KMS-11 (cell line): ENCODE measurements around the gene POLR3E.

ENCODE experiments used
- H2AFZ ChIP-seq: fragments of 200-600 bp; sonication (generic); 2 replicates; pipeline ENCODE4 v1.6.1; 2016; ENCODE audit warnings: antibody characterized with exemption, mixed run types, low read depth
- H3K27ac ChIP-seq: fragments of 200-600 bp; sonication (generic); 2 replicates; pipeline ENCODE4 v1.6.1; 2016; ENCODE audit warnings: mild to moderate bottlenecking, mixed run types
- H3K27me3 ChIP-seq: fragments of 200-600 bp; sonication (generic); 2 replicates; pipeline ENCODE4 v1.6.1; 2017; ENCODE audit warnings: mild to moderate bottlenecking, low read depth, mixed run types, moderate library complexity; ENCODE audit not compliant: insufficient read depth
- H3K36me3 ChIP-seq: fragments of 200-600 bp; sonication (generic); 2 replicates; pipeline ENCODE4 v1.6.1; 2017; ENCODE audit warnings: mild to moderate bottlenecking, mixed run types; ENCODE audit not compliant: insufficient read depth
- H3K4me1 ChIP-seq: fragments of 200-600 bp; sonication (generic); 2 replicates; pipeline ENCODE4 v1.6.1; 2016; ENCODE audit warnings: mild to moderate bottlenecking, low read depth, mixed run types; ENCODE audit not compliant: poor library complexity, severe bottlenecking
- H3K4me2 ChIP-seq: fragments of 200-600 bp; sonication (generic); 2 replicates; pipeline ENCODE4 v1.7.0; 2016; ENCODE audit warnings: mild to moderate bottlenecking, mixed run types
- H3K4me3 ChIP-seq: fragments of 200-600 bp; sonication (generic); IDR thresholded peaks from 2 replicates; pipeline ENCODE4 v1.6.1; 2017; ENCODE audit warnings: low read depth, low read length, mixed read lengths; ENCODE audit not compliant: insufficient read depth
- H3K79me2 ChIP-seq: fragments of 200-600 bp; sonication (generic); 2 replicates; pipeline ENCODE4 v1.6.1; 2016; ENCODE audit warnings: low read depth, mixed run types; ENCODE audit not compliant: insufficient read depth
- H3K9ac ChIP-seq: fragments of 200-600 bp; sonication (generic); 2 replicates; pipeline ENCODE4 v1.6.1; 2016; ENCODE audit warnings: mild to moderate bottlenecking, mixed run types
- H4K20me1 ChIP-seq: fragments of 200-600 bp; sonication (generic); 2 replicates; pipeline ENCODE4 v1.6.1; 2016; ENCODE audit warnings: mild to moderate bottlenecking, mixed run types; ENCODE audit not compliant: insufficient read depth
- TF ChIP-seq, protein P1 (sequence below): fragments of 200-600 bp; sonication (generic); conservative IDR thresholded peaks from 2 replicates; pipeline ENCODE4 v1.6.1; 2017; ENCODE audit warnings: low read depth, mild to moderate bottlenecking, antibody characterized with exemption, low read length, moderate library complexity, mixed read lengths

Gene POLR3E

DNA sequence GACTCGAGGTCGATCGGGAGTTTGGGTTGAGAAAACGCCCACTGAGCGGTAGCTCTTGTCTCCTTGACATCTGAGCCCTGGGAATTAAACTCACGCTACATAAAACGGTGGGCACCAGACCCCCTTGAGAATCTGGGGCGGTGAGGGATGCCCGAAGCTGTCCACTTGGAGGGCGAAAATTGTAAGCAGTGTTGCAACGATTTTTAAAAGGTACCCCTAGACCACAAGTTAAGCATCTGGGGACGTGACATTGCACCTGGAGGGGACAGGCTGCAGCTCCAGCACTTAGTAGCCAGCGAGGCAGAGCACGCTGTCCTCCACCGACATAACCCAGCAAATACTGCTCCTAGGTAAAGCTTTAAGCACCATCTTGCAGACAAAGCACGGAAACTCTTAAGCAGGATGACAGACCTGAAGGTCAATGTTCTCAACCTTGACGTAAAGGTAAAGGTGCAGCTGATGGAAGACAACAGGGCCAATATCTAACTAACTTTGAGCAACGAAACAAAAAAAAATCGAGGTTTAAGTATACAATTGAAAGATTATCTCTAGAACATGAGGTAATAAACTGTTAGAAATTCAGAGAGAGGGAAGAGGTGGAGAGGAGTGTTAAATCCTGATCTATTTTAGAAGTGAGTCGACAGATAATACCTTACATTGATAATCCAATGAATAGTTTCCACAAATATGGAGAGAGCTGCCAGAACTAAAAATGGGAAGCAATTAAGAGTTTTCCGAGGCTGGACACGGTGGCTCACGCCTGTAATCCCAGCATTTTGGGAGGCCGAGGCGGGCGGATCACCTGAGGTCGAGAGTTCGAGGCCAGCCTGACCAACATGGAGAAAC is 78.1 kb downstream of the POLR3E start:
- H3K27me3 ChIP-seq, result no peaks in the 10 kb centered on the region
- H3K9ac ChIP-seq, result peak overlapping the region; percentile 73; the same call in 1 of the 2 replicates
- H3K4me2 ChIP-seq, result peak overlapping the region; percentile 75
- H4K20me1 ChIP-seq, result peaks cover 3% of the 10 kb centered on the region
- TF ChIP-seq, protein P1, sequence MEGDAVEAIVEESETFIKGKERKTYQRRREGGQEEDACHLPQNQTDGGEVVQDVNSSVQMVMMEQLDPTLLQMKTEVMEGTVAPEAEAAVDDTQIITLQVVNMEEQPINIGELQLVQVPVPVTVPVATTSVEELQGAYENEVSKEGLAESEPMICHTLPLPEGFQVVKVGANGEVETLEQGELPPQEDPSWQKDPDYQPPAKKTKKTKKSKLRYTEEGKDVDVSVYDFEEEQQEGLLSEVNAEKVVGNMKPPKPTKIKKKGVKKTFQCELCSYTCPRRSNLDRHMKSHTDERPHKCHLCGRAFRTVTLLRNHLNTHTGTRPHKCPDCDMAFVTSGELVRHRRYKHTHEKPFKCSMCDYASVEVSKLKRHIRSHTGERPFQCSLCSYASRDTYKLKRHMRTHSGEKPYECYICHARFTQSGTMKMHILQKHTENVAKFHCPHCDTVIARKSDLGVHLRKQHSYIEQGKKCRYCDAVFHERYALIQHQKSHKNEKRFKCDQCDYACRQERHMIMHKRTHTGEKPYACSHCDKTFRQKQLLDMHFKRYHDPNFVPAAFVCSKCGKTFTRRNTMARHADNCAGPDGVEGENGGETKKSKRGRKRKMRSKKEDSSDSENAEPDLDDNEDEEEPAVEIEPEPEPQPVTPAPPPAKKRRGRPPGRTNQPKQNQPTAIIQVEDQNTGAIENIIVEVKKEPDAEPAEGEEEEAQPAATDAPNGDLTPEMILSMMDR, result no peak
- H3K4me1 ChIP-seq, result peaks cover 32% of the 10 kb centered on the region
- peak overlapping the region; percentile 35 for H3K4me3 ChIP-seq
- H3K27ac ChIP-seq, result no peak overlapping the region
- H3K36me3 ChIP-seq, result no peaks in the 10 kb centered on the region
- peaks cover 36% of the 10 kb centered on the region for H3K79me2 ChIP-seq
- peak overlapping the region; percentile 74 for H2AFZ ChIP-seq

DNA sequence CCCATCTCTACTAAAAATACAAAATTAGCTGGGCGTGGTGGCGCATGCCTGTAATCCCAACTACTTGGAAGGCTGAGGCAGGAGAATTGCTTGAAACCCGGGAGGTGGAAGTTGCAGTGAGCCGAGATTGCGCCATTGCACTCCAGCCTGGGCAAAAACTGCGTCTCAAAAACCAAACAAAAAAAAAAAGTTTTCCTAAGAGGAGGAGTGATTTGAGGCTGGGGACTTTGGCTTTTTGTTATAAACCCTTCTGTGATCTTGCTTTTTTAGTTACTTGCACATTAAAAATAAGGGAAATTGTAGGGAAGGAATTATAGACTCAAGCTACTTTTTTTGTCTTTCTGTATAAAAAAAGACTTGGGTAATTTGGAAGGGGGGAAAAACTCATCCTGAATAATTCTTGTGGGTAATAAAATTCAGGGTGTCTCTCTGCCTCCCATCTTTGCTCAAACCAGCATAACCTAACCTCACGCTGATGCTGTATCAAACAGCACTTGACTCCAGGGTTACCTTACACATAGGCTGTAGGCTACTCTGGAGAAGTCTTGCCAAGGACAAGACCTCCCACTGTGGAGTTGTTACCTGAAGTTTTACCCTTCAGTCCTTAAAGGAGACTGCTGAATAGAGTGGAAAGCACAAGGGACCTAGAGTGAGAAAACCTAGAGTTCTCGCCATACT is 78.9 kb downstream of the POLR3E start:
- Histone ChIP-seq H3K27me3 (no peaks in the 10 kb centered on the region), H4K20me1 (peaks cover 3% of the 10 kb centered on the region), H3K27ac (no peak overlapping the region), H3K4me2 (no peak overlapping the region), H3K36me3 (no peaks in the 10 kb centered on the region), H3K4me3 (no peak overlapping the region), H3K79me2 (peaks cover 29% of the 10 kb centered on the region), H3K9ac (no peak overlapping the region), H2AFZ (no peak overlapping the region), H3K4me1 (peaks cover 25% of the 10 kb centered on the region)
- TF ChIP-seq, protein P1, result no peak

DNA sequence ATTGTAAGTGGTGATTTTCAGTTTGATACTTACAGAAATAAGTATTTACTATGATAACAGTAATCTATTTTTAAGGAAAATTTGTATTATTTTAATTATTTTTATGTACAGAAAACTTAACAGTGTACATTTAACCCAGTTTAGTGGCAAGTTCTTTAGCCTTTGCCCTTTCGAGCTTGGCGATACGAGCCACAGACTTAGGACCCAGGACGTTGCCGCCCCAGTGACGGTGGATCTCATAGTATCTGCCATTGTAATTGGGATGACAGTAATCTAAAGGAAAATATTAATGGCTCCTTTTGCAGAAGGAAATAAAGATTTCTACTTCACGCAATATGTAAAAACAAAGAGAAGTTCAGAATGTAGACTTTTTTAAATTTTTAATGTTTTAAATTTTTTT is 82.4 kb downstream of the POLR3E start:
- H3K27me3 ChIP-seq, result no peaks in the 10 kb centered on the region
- H3K4me3 ChIP-seq, result no peak overlapping the region
- H3K4me1 ChIP-seq, result peaks cover 5% of the 10 kb centered on the region
- TF ChIP-seq, protein P1, result no peak
- H3K79me2 ChIP-seq, result no peaks in the 10 kb centered on the region
- H3K36me3 ChIP-seq, result no peaks in the 10 kb centered on the region
- H3K4me2 ChIP-seq, result no peak overlapping the region
- no peak overlapping the region for H2AFZ ChIP-seq
- no peak overlapping the region for H3K9ac ChIP-seq
- no peak overlapping the region for H3K27ac ChIP-seq
- no peaks in the 10 kb centered on the region for H4K20me1 ChIP-seq

DNA sequence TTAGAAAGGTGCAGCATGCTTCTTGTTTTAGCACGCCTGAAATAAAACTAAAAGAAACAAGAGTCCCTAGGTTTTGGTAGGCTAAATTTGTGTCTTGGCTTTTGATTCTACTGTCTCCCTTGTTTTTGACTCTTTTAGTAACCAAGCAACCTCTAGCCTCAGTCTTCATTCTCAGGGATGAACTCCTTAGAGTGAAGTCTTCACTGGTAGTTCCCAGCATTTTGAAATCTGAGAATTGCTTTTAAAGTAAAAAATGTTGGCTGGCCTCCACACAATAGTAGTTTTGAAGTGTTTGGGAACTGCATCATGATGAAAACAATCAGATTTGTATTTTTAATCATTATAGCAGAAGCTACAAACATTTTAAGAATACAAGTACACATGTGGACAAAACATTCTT is 83.3 kb downstream of the POLR3E start:
- TF ChIP-seq, protein P1, result no peak
- H3K4me2 ChIP-seq, result no peak overlapping the region

More for the DNA sequence above, 83.3 kb downstream of the POLR3E start:
- H2AFZ ChIP-seq, result no peak overlapping the region
- no peak overlapping the region for H3K9ac ChIP-seq
- no peak overlapping the region for H3K27ac ChIP-seq
- H3K27me3 ChIP-seq, result no peaks in the 10 kb centered on the region
- no peaks in the 10 kb centered on the region for H3K79me2 ChIP-seq
- no peaks in the 10 kb centered on the region for H3K4me1 ChIP-seq
- no peak overlapping the region for H3K4me3 ChIP-seq
- no peaks in the 10 kb centered on the region for H3K36me3 ChIP-seq
- H4K20me1 ChIP-seq, result no peaks in the 10 kb centered on the region
